HEK293T (cell line): ENCODE measurements around the gene TSTD2.

ENCODE experiments used
- ARNT ChIP-seq: fragments of 450-650 bp; IDR thresholded peaks from 2 replicates; pipeline ENCODE4 v1.6.1; 2017; ENCODE audit warnings: mild to moderate bottlenecking
- BHLHE40 ChIP-seq: fragments of 450-650 bp; IDR thresholded peaks from 2 replicates; pipeline ENCODE4 v1.6.1; 2016; ENCODE audit warnings: mild to moderate bottlenecking, moderate library complexity, borderline replicate concordance
- CTBP1 ChIP-seq: fragments of 450-650 bp; IDR thresholded peaks from 2 replicates; pipeline ENCODE4 v1.6.1; 2016; ENCODE audit warnings: borderline replicate concordance
- ELF4 ChIP-seq: fragments of 450-650 bp; IDR thresholded peaks from 2 replicates; pipeline ENCODE4 v1.6.1; 2017; ENCODE audit warnings: antibody characterized with exemption
- FOXA1 ChIP-seq: fragments of 450-650 bp; IDR thresholded peaks from 2 replicates; pipeline ENCODE4 v1.6.1; 2016; ENCODE audit warnings: mild to moderate bottlenecking
- FOXK2 ChIP-seq: fragments of 450-650 bp; IDR thresholded peaks from 2 replicates; pipeline ENCODE4 v1.6.1; 2016; ENCODE audit warnings: mild to moderate bottlenecking
- FOXM1 ChIP-seq: fragments of 450-650 bp; IDR thresholded peaks from 2 replicates; pipeline ENCODE4 v1.6.1; 2017; ENCODE audit warnings: mild to moderate bottlenecking, borderline replicate concordance
- L3MBTL2 ChIP-seq: fragments of 450-650 bp; conservative IDR thresholded peaks from 2 replicates; pipeline ENCODE4 v1.6.1; 2016; ENCODE audit warnings: mild to moderate bottlenecking
- NFRKB ChIP-seq: fragments of 450-650 bp; IDR thresholded peaks from 2 replicates; pipeline ENCODE4 v1.6.1; 2016; ENCODE audit warnings: mild to moderate bottlenecking, moderate library complexity
- PKNOX1 ChIP-seq: fragments of 450-650 bp; IDR thresholded peaks from 2 replicates; pipeline ENCODE4 v1.6.1; 2016
- SP1 ChIP-seq: fragments of 450-650 bp; IDR thresholded peaks from 2 replicates; pipeline ENCODE4 v1.6.1; 2017
- TARDBP ChIP-seq: fragments of 450-650 bp; IDR thresholded peaks from 2 replicates; pipeline ENCODE4 v1.6.1; 2016
- ZNF384 ChIP-seq: fragments of 450-650 bp; IDR thresholded peaks from 2 replicates; pipeline ENCODE4 v1.6.1; 2016

GRCh38 chr9:97658707-97659106, 25.5 kb upstream of the TSTD2 start:
- TF ChIP-seq ZNF384 (no peak), FOXM1 (no peak), NFRKB (no peak), PKNOX1 (no peak), ELF4 (no peak), FOXA1 (no peak), ARNT (no peak), TARDBP (no peak), BHLHE40 (no peak), CTBP1 (no peak), FOXK2 (no peak), L3MBTL2 (no peak), SP1 (no peak)
